Body of pancreas (tissue), 4 donors: ENCODE measurements around the gene ANTXR1.

Source experiments
- POLR2A ChIP-seq, 3 donors: fragments of 450-650 bp; IDR thresholded peaks; one replicate each; pipeline ENCODE4 v1.6.1; 2016; ENCODE audit warnings: antibody characterized with exemption in 3 of 3, mild to moderate bottlenecking in 2 of 3
- TF ChIP-seq, protein P1 (sequence below), 7 experiments: fragments of 450-650 bp in 4 of 7; fragments of 200-600 bp in 3 of 7; sonication (generic) in 3 of 7; IDR thresholded peaks; one replicate each; pipeline ENCODE4 v1.5.1; 2016 to 2019; ENCODE audit warnings: antibody characterized with exemption in 7 of 7

DNA sequence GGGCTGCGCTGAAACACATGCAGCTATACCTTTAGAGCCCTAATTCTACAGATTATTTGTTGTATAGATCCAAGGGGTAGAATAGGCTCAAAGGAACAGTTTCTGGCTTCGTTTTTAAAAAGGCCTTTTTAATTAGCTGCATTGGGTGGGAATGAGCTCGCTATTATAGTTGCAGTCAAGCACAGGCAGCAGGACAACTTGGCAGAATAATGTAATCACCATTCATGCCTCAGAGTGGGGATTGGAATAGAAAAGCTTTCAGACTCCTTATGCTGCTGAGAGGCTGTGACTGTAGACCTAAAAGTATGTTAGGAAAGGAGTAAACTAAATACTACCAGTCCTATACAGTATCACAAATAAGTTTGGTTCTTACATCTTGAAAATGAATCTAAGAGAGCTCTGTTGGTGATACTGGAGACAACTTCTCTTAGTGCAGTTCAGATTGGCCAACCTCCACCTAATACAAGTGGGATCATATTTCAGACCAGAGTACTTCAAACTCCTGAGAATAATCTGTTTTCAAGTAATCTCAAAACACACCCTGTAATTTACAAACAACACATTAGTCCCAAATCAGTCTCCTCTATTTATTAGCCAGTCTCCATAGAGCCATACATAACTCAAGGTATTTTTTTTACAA lies 121.4 kb downstream of the ANTXR1 start:
- TF ChIP-seq, protein P1, sequence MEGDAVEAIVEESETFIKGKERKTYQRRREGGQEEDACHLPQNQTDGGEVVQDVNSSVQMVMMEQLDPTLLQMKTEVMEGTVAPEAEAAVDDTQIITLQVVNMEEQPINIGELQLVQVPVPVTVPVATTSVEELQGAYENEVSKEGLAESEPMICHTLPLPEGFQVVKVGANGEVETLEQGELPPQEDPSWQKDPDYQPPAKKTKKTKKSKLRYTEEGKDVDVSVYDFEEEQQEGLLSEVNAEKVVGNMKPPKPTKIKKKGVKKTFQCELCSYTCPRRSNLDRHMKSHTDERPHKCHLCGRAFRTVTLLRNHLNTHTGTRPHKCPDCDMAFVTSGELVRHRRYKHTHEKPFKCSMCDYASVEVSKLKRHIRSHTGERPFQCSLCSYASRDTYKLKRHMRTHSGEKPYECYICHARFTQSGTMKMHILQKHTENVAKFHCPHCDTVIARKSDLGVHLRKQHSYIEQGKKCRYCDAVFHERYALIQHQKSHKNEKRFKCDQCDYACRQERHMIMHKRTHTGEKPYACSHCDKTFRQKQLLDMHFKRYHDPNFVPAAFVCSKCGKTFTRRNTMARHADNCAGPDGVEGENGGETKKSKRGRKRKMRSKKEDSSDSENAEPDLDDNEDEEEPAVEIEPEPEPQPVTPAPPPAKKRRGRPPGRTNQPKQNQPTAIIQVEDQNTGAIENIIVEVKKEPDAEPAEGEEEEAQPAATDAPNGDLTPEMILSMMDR (IDR thresholded peaks at IDR 0.05): no peak
- no peak for TF ChIP-seq POLR2A (IDR thresholded peaks at IDR 0.05)
